ENCODE results near the gene POU3F3. TPM values are rescaled to one million over a fixed set of nuclear protein-coding genes. Genes with fewer than 3 reads are reported as not detected.
A peak's percentile ranks its signal among the peaks of the same experiment; 100 is the strongest.

POU3F3 gene
- total and polyA plus RNA-seq, 2 of the 8 experiments (the other 6 are each of a cell fraction or from before 2014, with no cell fraction given): 0.09 TPM; not detected in 1

DNA sequence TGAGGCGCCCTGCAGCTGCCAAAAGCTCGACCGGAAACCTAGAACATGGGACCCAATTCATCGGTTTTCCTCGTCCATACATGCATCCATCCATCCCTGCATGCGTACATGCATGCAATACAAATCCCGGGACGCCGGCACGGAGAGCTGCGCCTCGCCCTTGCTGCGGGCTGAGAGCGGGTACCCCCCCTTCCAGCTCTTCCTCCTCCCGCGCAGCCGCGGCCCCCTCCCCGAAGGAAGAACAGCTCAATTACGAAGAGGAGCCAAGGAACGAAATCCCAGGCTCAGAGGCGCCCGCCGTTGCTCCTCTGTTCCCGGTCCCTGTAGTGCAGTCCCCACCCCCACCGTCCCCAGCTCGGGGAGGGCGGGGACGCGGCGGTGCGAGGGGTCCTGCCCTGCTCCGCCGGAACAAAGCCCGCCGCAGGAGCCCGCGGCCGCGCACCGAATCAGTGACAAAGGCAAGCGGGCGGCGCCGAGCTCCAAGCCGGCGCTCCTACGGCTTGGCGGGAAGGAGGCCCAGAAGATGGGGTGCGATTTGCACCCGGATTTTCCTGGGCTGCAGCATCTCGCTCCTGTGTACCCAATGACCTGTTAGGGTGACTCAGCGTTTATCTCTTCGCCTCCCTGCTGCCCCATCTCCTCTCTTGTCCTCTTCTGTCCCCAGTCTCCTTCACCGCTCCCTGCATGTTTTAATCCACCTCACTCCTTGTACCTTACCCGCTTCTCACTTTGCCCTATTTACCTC, 8.9 kb upstream of the POU3F3 start:
- Histone ChIP-seq H4K91ac (replicated peaks; ENCODE audit: insufficient read length, low read length) (no peak overlapping the region), H3K23me2 (ENCODE audit: low read depth, low read length) (peaks cover 18% of the 10 kb centered on the region), H4K5ac (ENCODE audit: insufficient read length, low read depth, low read length) (no peak overlapping the region), H3K56ac (replicated peaks; ENCODE audit: insufficient read length, low read depth, low read length) (no peak overlapping the region), H2BK12ac (ENCODE audit: low read depth, low read length) (peak overlapping the region; percentile 19; the same call in 1 of the 2 replicates), H3K4ac (replicated peaks; ENCODE audit: insufficient read length, low read depth, low read length) (no peak overlapping the region), H3K79me1 (ENCODE audit: low read depth, low read length) (no peaks in the 10 kb centered on the region), H2BK15ac (ENCODE audit: low read length) (no peak overlapping the region), H3K79me2 (ENCODE audit: control insufficient read depth in 1 of 2, insufficient read depth in 2 of 2, low read length in 2 of 2) (no peaks in the 10 kb centered on the region), H3K9ac (replicated peaks in 1 of 4; ENCODE audit: extremely low read depth in 1 of 4, low read depth in 3 of 4, low read length in 3 of 4) (peak overlapping the region in 3 of 4 experiments; percentile 30 to 46 (median 38); a peak in 3 of 7 replicates), H3K27me3 (replicated peaks in 1 of 4; ENCODE audit: control insufficient read depth in 3 of 4, extremely low read depth in 1 of 4, insufficient read depth in 3 of 4, low read length in 3 of 4) (peaks cover 55 to 93% (median 75%) of the 10 kb centered on the region in 4 experiments), H3K18ac (ENCODE audit: extremely low read depth, low read length) (0 out of 2 replicates have a peak overlapping the region, but pooled peaks have one; percentile 3), H2BK20ac (ENCODE audit: low read length) (peak overlapping the region; percentile 1; the same call in 1 of the 2 replicates), H3K4me3 (ENCODE audit: extremely low read depth in 1 of 4, insufficient read depth in 2 of 4, low read depth in 3 of 4, low read length in 4 of 4) (peak overlapping the region; percentile 37 to 75 (median 46)), H3K27ac (ENCODE audit: low read depth, low read length) (no peak overlapping the region), H3K4me1 (replicated peaks in 1 of 4; ENCODE audit: control insufficient read depth in 3 of 4, insufficient read depth in 4 of 4, low read length in 3 of 4) (peaks cover 12 to 37% (median 20%) of the 10 kb centered on the region in 4 experiments), H4K8ac (ENCODE audit: extremely low read depth, insufficient read depth, low read length) (peak overlapping the region; percentile 23; the same call in 1 of the 2 replicates), H3K36me3 (ENCODE audit: control insufficient read depth in 2 of 4, insufficient read depth in 4 of 4, low read length in 3 of 4) (no peaks in the 10 kb centered on the region), H3K23ac (ENCODE audit: insufficient read length) (no peak overlapping the region), H4K20me1 (replicated peaks in 1 of 2; ENCODE audit: control insufficient read depth in 1 of 2, insufficient read depth in 2 of 2, low read length in 2 of 2) (peaks cover 0 to 4% of the 10 kb centered on the region in 2 experiments), H2BK5ac (ENCODE audit: low read depth, low read length) (0 out of 2 replicates have a peak overlapping the region, but pooled peaks have one; percentile 35), H2BK120ac (replicated peaks; ENCODE audit: low read depth, low read length) (peak overlapping the region; percentile 52), H3K4me2 (ENCODE audit: insufficient read depth in 1 of 2, low read depth in 2 of 2, low read length in 2 of 2) (peak overlapping the region; percentile 85 to 86), H3K14ac (ENCODE audit: insufficient read length) (no peak overlapping the region), H2AFZ (ENCODE audit: low read length) (peak overlapping the region; percentile 3; the same call in 1 of the 2 replicates), H2AK5ac (ENCODE audit: low read depth, low read length) (no peak overlapping the region), H3K9me3 (ENCODE audit: insufficient read depth in 2 of 2, low read depth in 1 of 2, low read length in 1 of 2) (no peaks in the 10 kb centered on the region)
- DNase-seq (ENCODE audit: low read depth in 1 of 2, low spot score in 2 of 2) (peak in 1 of 2 experiments; percentile 85), FAIRE-seq (no peak)
- 0% methylated on average over 21 of the region's 56 CpGs; no CpG with 5 or more reads in 1 of the 2 experiments for WGBS, 2 experiments (ENCODE audit: extremely low coverage in 1 of 2, insufficient coverage in 1 of 2, insufficient read length in 1 of 2, insufficient replicate concordance in 2 of 2, low coverage in 1 of 2, low lambda C conversion rate in 2 of 2, missing lambda C conversion rate in 1 of 2)
- CTCF ChIA-PET (ENCODE audit: partially characterized antibody): interaction anchor here (0.6 to 1.3 kb wide), 5 partner anchors 14 to 101 kb away, joined by 3 to 11 read pairs (median 3); no protein-coding TSS in a partner anchor
- POLR2A ChIA-PET (ENCODE audit: partially characterized antibody): interaction anchor here (0.6 to 1.5 kb wide), 6 partner anchors 12 to 648 kb away, joined by 3 to 5 read pairs (median 3); no protein-coding TSS in a partner anchor
- TF ChIP-seq RBBP5 (IDR thresholded peaks at IDR 0.05; ENCODE audit: borderline replicate concordance, low read depth, low read length): no peak
- no peak for TF ChIP-seq SP4 (IDR thresholded peaks at IDR 0.05; ENCODE audit: low read length)
- peak; percentile 24 for TF ChIP-seq NANOG (IDR thresholded peaks at IDR 0.05; ENCODE audit: insufficient read depth, low read depth, low read length, poor library complexity, severe bottlenecking)
- no peak for TF ChIP-seq TAF7 (optimal IDR thresholded peaks at IDR 0.05; ENCODE audit: borderline replicate concordance, low read depth, low read length)
- TF ChIP-seq E2F6 (IDR thresholded peaks at IDR 0.05): no peak; the same call in 1 of the 2 replicates
- 0 out of 2 replicates have a peak, but pooled peaks have one; percentile 22 for TF ChIP-seq TCF12 (IDR thresholded peaks at IDR 0.05; ENCODE audit: low read depth, low read length)
- peak; percentile 79 for TF ChIP-seq KDM4A (IDR thresholded peaks at IDR 0.05; ENCODE audit: low read depth, low read length, severe bottlenecking)
- no peak for TF ChIP-seq JUND (IDR thresholded peaks at IDR 0.05; ENCODE audit: low read length)
- TF ChIP-seq GABPA (IDR thresholded peaks at IDR 0.05; ENCODE audit: borderline replicate concordance, insufficient read depth, low read length): peak; percentile 37; the same call in 1 of the 2 replicates
- TF ChIP-seq NRF1 (IDR thresholded peaks at IDR 0.05; ENCODE audit: low read depth, low read length): no peak
